Glutamatergic neuron (in vitro differentiated cells): ENCODE measurements around the gene MAST4. TPM values are rescaled to one million over a fixed set of nuclear protein-coding genes. Genes with fewer than 3 reads are reported as not detected.

Experiments used
- DNase-seq: peaks from one replicate; pipeline ENCODE4 v3.0.0; 2022
- H3K27ac Mint-ChIP-seq: one replicate; pipeline ENCODE4 v1.8.0; 2020; ENCODE audit warnings: mild to moderate bottlenecking, mixed read lengths, inconsistent platforms; ENCODE audit not compliant: unreplicated experiment
- H3K27me3 Mint-ChIP-seq: one replicate; pipeline ENCODE4 v1.8.0; 2020; ENCODE audit warnings: mild to moderate bottlenecking, moderate library complexity, mixed read lengths, inconsistent platforms; ENCODE audit not compliant: unreplicated experiment
- H3K36me3 Mint-ChIP-seq: one replicate; pipeline ENCODE4 v1.8.0; 2020; ENCODE audit warnings: mild to moderate bottlenecking, mixed read lengths, inconsistent platforms; ENCODE audit not compliant: unreplicated experiment
- H3K4me1 Mint-ChIP-seq: one replicate; pipeline ENCODE4 v1.8.0; 2020; ENCODE audit warnings: mild to moderate bottlenecking, low read depth, mixed read lengths, inconsistent platforms; ENCODE audit not compliant: unreplicated experiment
- H3K4me3 Mint-ChIP-seq: one replicate; pipeline ENCODE4 v1.8.0; 2020; ENCODE audit warnings: mild to moderate bottlenecking, mixed read lengths, inconsistent platforms; ENCODE audit not compliant: unreplicated experiment
- H3K9me3 Mint-ChIP-seq: one replicate; pipeline ENCODE4 v1.8.0; 2020; ENCODE audit warnings: mild to moderate bottlenecking, moderate library complexity, mixed read lengths, inconsistent platforms; ENCODE audit not compliant: unreplicated experiment
- total RNA-seq: library from RNA; stranded (reverse); fragmentation: NEBNext Ultra II Directional; extraction: Animal tissue kit (Norgen Biotek cat#: 25700); gene quantifications from one replicate; pipeline ENCODE4 v1.2.1, GENCODE V29; 2021; ENCODE audit not compliant: unreplicated experiment
- TF ChIP-seq, protein P1 (sequence below): fragments of 200-600 bp; sonication (generic); IDR thresholded peaks from one replicate; pipeline ENCODE4 v1.5.0; 2021; ENCODE audit not compliant: partially characterized antibody, unreplicated experiment

MAST4 gene
- total RNA-seq, 1 donor from 2014 or later: 11.5 TPM

DNA sequence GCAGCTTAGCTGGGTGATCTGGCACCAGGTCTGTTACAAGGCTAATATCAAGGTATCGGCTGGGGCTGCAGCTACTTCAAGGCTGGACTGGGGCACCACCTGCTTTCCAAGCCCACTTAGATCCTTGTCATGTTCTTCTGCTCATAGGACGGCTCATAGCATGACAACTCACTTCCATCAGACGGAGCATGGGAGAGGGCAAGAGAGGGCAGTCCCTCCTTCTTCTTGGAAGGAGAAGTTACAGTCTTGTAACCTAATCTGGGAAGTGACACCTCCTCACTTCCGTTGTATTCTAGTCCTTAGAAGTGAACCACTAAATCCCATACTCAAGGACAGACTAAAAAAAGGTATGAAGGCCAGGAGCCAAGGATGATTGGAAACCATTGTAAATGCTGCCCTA, 258.2 kb downstream of the MAST4 start:
- no peak overlapping the region for H3K4me3 Mint-ChIP-seq
- H3K27ac Mint-ChIP-seq: no peak overlapping the region
- H3K36me3 Mint-ChIP-seq: no peaks in the 10 kb centered on the region
- TF ChIP-seq, protein P1, sequence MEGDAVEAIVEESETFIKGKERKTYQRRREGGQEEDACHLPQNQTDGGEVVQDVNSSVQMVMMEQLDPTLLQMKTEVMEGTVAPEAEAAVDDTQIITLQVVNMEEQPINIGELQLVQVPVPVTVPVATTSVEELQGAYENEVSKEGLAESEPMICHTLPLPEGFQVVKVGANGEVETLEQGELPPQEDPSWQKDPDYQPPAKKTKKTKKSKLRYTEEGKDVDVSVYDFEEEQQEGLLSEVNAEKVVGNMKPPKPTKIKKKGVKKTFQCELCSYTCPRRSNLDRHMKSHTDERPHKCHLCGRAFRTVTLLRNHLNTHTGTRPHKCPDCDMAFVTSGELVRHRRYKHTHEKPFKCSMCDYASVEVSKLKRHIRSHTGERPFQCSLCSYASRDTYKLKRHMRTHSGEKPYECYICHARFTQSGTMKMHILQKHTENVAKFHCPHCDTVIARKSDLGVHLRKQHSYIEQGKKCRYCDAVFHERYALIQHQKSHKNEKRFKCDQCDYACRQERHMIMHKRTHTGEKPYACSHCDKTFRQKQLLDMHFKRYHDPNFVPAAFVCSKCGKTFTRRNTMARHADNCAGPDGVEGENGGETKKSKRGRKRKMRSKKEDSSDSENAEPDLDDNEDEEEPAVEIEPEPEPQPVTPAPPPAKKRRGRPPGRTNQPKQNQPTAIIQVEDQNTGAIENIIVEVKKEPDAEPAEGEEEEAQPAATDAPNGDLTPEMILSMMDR: no peak
- H3K4me1 Mint-ChIP-seq: no peaks in the 10 kb centered on the region
- DNase-seq: no peak
- no peaks in the 10 kb centered on the region for H3K9me3 Mint-ChIP-seq
- H3K27me3 Mint-ChIP-seq: no peaks in the 10 kb centered on the region

DNA sequence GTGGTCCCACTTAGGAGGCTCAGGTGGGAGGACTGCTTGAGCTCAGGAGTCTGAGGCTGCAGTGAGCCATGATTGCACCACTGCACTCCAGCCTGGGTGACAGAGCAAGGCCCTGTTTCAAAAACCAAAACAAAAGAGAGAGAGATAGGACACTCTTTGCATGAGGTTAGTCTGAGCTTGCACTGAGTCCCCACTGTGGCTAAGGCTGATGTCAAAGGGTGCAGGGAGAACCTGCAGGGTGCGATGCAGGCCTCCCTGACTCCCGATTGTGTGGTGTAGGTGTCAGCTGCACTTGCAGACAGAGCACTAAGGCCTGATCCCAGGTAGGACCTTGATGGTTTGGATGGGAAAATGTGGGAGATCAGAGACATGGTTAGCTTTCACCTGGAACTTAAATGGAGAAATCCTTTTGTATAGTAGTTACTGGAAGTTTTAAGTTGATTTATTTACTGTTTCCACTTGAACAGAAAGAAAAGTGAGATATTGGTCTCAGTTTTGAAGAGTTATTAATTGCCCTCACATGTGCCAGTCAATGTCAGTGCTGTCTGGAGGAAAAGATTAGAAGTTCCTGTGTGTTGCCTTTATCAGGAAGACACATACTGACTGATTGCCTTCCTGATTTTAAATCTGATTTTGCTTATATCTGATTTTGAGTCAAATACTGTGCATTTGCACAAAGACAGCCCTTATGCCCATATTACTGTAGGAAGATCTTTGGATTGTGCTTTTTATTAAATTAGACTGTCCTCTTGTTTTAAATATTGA, 260.0 kb downstream of the MAST4 start:
- Mint-ChIP-seq H3K27me3 (no peaks in the 10 kb centered on the region), H3K9me3 (no peaks in the 10 kb centered on the region), H3K4me1 (no peaks in the 10 kb centered on the region), H3K36me3 (no peaks in the 10 kb centered on the region), H3K4me3 (no peak overlapping the region), H3K27ac (no peak overlapping the region)
- TF ChIP-seq, protein P1: no peak
- DNase-seq: no peak

- Mint-ChIP-seq H3K9me3 (no peaks in the 10 kb centered on the region), H3K36me3 (no peaks in the 10 kb centered on the region), H3K4me1 (peaks cover 2% of the 10 kb centered on the region), H3K27me3 (peaks cover 3% of the 10 kb centered on the region), H3K4me3 (no peak overlapping the region), H3K27ac (no peak overlapping the region)
- TF ChIP-seq, protein P1: no peak
- DNase-seq: no peak
These were observed 263.3 kb downstream of the MAST4 start for GRCh38 chr5:66859526-66859925.

DNA sequence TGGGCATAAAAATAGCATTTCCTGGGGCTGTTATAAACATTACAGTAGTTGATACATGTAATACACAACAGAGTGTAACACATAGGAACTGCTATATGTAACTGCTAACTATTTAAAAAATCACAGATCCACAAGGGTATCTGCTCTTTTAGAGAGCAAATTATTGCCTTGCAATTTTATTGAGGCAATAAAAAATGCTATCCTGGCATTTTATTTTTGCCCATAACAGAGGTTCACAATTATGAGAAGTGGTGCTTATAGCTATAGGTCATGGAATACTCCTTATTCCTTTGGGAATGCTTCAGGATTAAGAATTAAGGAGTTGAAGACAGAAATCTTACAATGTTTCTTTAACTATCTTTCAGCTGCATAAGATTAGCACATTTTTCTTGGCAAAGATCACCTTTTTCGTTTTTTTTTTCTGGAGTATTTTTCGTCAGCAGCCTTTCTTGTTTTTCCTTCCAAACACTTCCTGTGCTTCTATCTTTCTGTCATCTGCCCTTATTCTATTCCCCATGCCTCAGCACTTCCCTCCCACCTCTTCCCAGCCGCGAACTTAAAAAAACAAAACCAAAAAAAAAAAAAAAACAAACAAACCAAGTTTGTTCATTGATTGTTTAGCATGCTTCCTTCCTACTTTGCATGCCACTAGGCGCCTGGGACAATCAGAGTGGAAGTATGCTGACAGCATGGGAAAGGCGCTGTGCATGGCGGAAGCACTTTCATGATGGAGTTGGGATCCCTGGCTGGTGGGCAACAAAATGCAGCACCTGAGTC, 264.2 kb downstream of the MAST4 start:
- H3K27ac Mint-ChIP-seq: no peak overlapping the region
- TF ChIP-seq, protein P1: no peak
- no peak overlapping the region for H3K4me3 Mint-ChIP-seq
- peaks cover 2% of the 10 kb centered on the region for H3K4me1 Mint-ChIP-seq
- H3K27me3 Mint-ChIP-seq: peaks cover 3% of the 10 kb centered on the region
- no peaks in the 10 kb centered on the region for H3K9me3 Mint-ChIP-seq
- DNase-seq: no peak
- no peaks in the 10 kb centered on the region for H3K36me3 Mint-ChIP-seq

DNA sequence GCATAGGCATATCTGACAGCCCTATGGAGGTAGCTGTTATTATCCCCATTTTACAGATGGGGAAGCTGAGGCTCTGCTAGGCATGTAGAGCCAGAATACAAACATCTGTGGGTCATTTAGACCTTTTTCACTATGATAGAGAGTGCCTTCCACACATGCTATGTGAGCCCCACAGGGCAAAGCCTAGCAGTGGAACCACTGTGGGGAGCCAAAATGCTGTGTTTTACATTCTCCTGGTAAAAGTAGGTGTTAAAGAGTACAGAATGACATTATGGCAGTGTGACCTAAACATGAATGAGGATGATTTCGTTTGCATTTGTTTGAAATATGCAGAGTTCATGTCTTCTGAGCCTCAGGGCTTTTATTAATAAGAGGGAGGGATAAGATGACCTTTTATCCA, 265.2 kb downstream of the MAST4 start:
- peaks cover 2% of the 10 kb centered on the region for H3K4me1 Mint-ChIP-seq
- no peaks in the 10 kb centered on the region for H3K9me3 Mint-ChIP-seq
- TF ChIP-seq, protein P1: no peak
- no peak overlapping the region for H3K4me3 Mint-ChIP-seq
- H3K27me3 Mint-ChIP-seq: peaks cover 3% of the 10 kb centered on the region
- no peaks in the 10 kb centered on the region for H3K36me3 Mint-ChIP-seq
- no peak overlapping the region for H3K27ac Mint-ChIP-seq
- DNase-seq: no peak
